Measurements from ENCODE around the gene POLRMT.

The POLRMT gene

GRCh38 chr19:664913-665443 lies 31.6 kb upstream of the POLRMT start (continued):
- no peak for TF ChIP-seq ZNF26 (tag by site-specific recombination; IDR thresholded peaks at IDR 0.05)
- TF ChIP-seq ZNF302 (tag by site-specific recombination; IDR thresholded peaks at IDR 0.05; ENCODE audit: low read depth), result no peak
- no peak for TF ChIP-seq ZNF214 (tag by site-specific recombination; IDR thresholded peaks at IDR 0.05; ENCODE audit: borderline replicate concordance)
- TF ChIP-seq ZBTB8A (tag by site-specific recombination; IDR thresholded peaks at IDR 0.05), result 0 out of 2 replicates have a peak, but pooled peaks have one; percentile 22
- no peak for TF ChIP-seq ZNF155 (tag by site-specific recombination; IDR thresholded peaks at IDR 0.05)
- no peak for TF ChIP-seq ZNF248 (tag by site-specific recombination; IDR thresholded peaks at IDR 0.05)
- no peak for TF ChIP-seq ZNF549 (tag by site-specific recombination; IDR thresholded peaks at IDR 0.05)
- no peak for TF ChIP-seq TSHZ1 (tag by site-specific recombination; IDR thresholded peaks at IDR 0.05; ENCODE audit: borderline replicate concordance)
- TF ChIP-seq CTCF (tag by site-specific recombination; IDR thresholded peaks at IDR 0.05), result peak; percentile 84
- TF ChIP-seq ZNF184 (tag by site-specific recombination; IDR thresholded peaks at IDR 0.05), result no peak
- TF ChIP-seq KLF7 (tag by site-specific recombination; IDR thresholded peaks at IDR 0.05; ENCODE audit: borderline replicate concordance), result peak; percentile 47; the same call in 1 of the 2 replicates
- no peak for TF ChIP-seq KLF16 (tag by site-specific recombination; IDR thresholded peaks at IDR 0.05)
- TF ChIP-seq ZNF223 (tag by site-specific recombination; IDR thresholded peaks at IDR 0.05), result no peak
- TF ChIP-seq ZNF544 (tag by site-specific recombination; IDR thresholded peaks at IDR 0.05), result no peak
- TF ChIP-seq ZNF629 (tag by site-specific recombination; IDR thresholded peaks at IDR 0.05), result no peak
- TF ChIP-seq ZNF114 (tag by site-specific recombination; IDR thresholded peaks at IDR 0.05), result no peak
- TF ChIP-seq ZNF221 (tag by site-specific recombination; IDR thresholded peaks at IDR 0.05; ENCODE audit: borderline replicate concordance), result no peak
- TF ChIP-seq ZNF621 (tag by site-specific recombination; IDR thresholded peaks at IDR 0.05), result no peak
- no peak for TF ChIP-seq ZNF19 (tag by site-specific recombination; IDR thresholded peaks at IDR 0.05; ENCODE audit: low read depth)
- no peak for TF ChIP-seq TRIM28 (IDR thresholded peaks at IDR 0.05; ENCODE audit: borderline replicate concordance, low read length)
- TF ChIP-seq ZNF341 (tag by site-specific recombination; IDR thresholded peaks at IDR 0.05; ENCODE audit: low read depth), result peak; percentile 77
- TF ChIP-seq ZNF677 (tag by site-specific recombination; IDR thresholded peaks at IDR 0.05), result no peak
- no peak for TF ChIP-seq ZFP3 (tag by site-specific recombination; IDR thresholded peaks at IDR 0.05; ENCODE audit: low read depth)
- no peak for TF ChIP-seq ZNF133 (tag by site-specific recombination; IDR thresholded peaks at IDR 0.05)
- no peak for TF ChIP-seq KLF10 (tag by site-specific recombination; IDR thresholded peaks at IDR 0.05)
- TF ChIP-seq HOXD13 (CRISPR knock-in tag; IDR thresholded peaks at IDR 0.05; ENCODE audit: borderline replicate concordance), result no peak
- no peak for TF ChIP-seq ZBTB11 (tag by site-specific recombination; conservative IDR thresholded peaks at IDR 0.05; ENCODE audit: low read depth)
- TF ChIP-seq ZNF580 (tag by site-specific recombination; IDR thresholded peaks at IDR 0.05), result no peak
- peak; percentile 75 for TF ChIP-seq ZNF654 (tag by site-specific recombination; IDR thresholded peaks at IDR 0.05; ENCODE audit: low read depth)
- no peak for TF ChIP-seq ZNF555 (tag by site-specific recombination; conservative IDR thresholded peaks at IDR 0.05)
- peak; percentile 7; the same call in 1 of the 2 replicates for TF ChIP-seq SP2 (tag by site-specific recombination; IDR thresholded peaks at IDR 0.05)
